Heart left ventricle (tissue), 16 donors: ENCODE results near the gene TJP2. TPM values are rescaled to one million over a fixed set of nuclear protein-coding genes. Genes with fewer than 3 reads are reported as not detected.

ENCODE experiments used
- ATAC-seq, 4 donors: fragments of 200-7000 bp; cut with Tn5 transposase; one replicate each; pipeline ENCODE4 v1.9.1; 2020 to 2022; ENCODE audit warnings: moderate library complexity in 4 of 4, mild to moderate bottlenecking in 3 of 4, moderate number of reproducible peaks in 1 of 4
- DNase-seq, 5 donors: peaks; one replicate each; pipeline ENCODE4 v3.0.0-alpha.2; 2020
- H3K27ac ChIP-seq, 12 donors: fragments of 200-600 bp; sonication (generic) in 4 of 12; one replicate each; pipeline versions ENCODE4 v1.5.0 to v1.8.0; 2016 to 2022; ENCODE audit warnings: mild to moderate bottlenecking in 2 of 12
- H3K27me3 ChIP-seq, 9 donors: fragments of 200-600 bp; sonication (generic) in 2 of 9; one replicate each; pipeline versions ENCODE4 v1.5.1 to v1.8.0; 2016 to 2022; ENCODE audit warnings: mild to moderate bottlenecking in 3 of 9
- H3K36me3 ChIP-seq, 9 donors: fragments of 200-600 bp; sonication (generic) in 2 of 9; one replicate each; pipeline versions ENCODE4 v1.5.0 to v1.8.0; 2018 to 2022; ENCODE audit warnings: mild to moderate bottlenecking in 2 of 9
- H3K4me1 ChIP-seq, 12 donors: fragments of 200-600 bp; sonication (generic) in 4 of 12; one replicate each; pipeline versions ENCODE4 v1.5.0 to v1.8.0; 2016 to 2022; ENCODE audit warnings: mild to moderate bottlenecking in 3 of 12
- H3K4me3 ChIP-seq, 12 donors: fragments of 200-600 bp; sonication (generic) in 4 of 12; one replicate each; pipeline versions ENCODE4 v1.5.0 to v1.8.0; 2017 to 2022; ENCODE audit warnings: mild to moderate bottlenecking in 9 of 12, moderate library complexity in 4 of 12
- H3K9me3 ChIP-seq, 12 donors: fragments of 200-600 bp; sonication (generic) in 4 of 12; one replicate each; pipeline versions ENCODE4 v1.5.0 to v1.8.0; 2016 to 2022; ENCODE audit warnings: mild to moderate bottlenecking in 1 of 12
- CTCF ChIP-seq, 12 donors: fragments of 200-600 bp; sonication (generic) in 4 of 12; IDR thresholded peaks; one replicate each; pipeline versions ENCODE4 v1.5.0 to v1.8.0; 2018 to 2022; ENCODE audit warnings: antibody characterized with exemption in 12 of 12, mild to moderate bottlenecking in 5 of 12
- POLR2A ChIP-seq, 2 donors: fragments of 450-650 bp; IDR thresholded peaks; one replicate each; pipeline ENCODE4 v1.6.1; 2017; ENCODE audit warnings: antibody characterized with exemption in 2 of 2, mild to moderate bottlenecking in 2 of 2, moderate library complexity in 2 of 2
- WGBS, 4 donors: extraction: QIAGEN DNeasy Blood & Tissue Kit in 2 of 4; methylation state at CpG; one replicate each; pipeline versions ENCODE4 v1.1.5 to v1.1.7; 2013 to 2018; 5-methylcytosine and 5-hydroxymethylcytosine counted together
- intact Hi-C, 10 donors: fragments of 100-400 bp; cut with DNase I; formaldehyde crosslinking; loops; one replicate each; pipeline versions ENCODE4 v1.11.1 to v1.14.2; 2022
- polyA plus RNA-seq, 2 donors: library from polyadenylated mRNA; stranded (reverse); fragments of 200-250 nt; gene quantifications; one replicate each; pipeline ENCODE4 v1.2.3, GENCODE V29; 2013
- total RNA-seq, 9 donors: library from RNA; depleted of rRNA in 2 of 9; stranded (reverse); fragments of >200 nt in 2 of 9; fragmentation: NEBNext Ultra II Directional in 3 of 9; extraction: Animal tissue kit (Norgen Biotek cat#: 25700) in 3 of 9; gene quantifications; one replicate each; pipeline versions ENCODE4 v1.1.0 to v1.2.4, GENCODE V29; 2016 to 2023
- donor health status: ischemic (EF 13 %, LVEDD 7.1; RV severe dilation, severe dysfunction).
- donor health status: healthy with polysubstance abuse.
- donor health status: DM: no; HTN: yes; CAD: no.
- donor health status: DM: no; HTN: no; CAD: no.
- donor health status: ischemic (EF 25% LVEDD 6.9; RV normal size, moderate dysfunction).
- donor health status: ischemic (EF 25% LVEDD 5.7; RV mildly dilated, moderate dysfunction).
- donor health status: healthy.
- donor health status: DM: yes; HTN: yes; CAD: no.
- donor health status: ischemic (EF 35%, LVEDD 5.7; RV mildly dilated, moderate dysfunction).
- donor health status: nonischemic (EF 11% LVEDD 7.7; RV severe dilation, severe dysfunction).
- donor health status: DM: yes; HTN: yes; CAD: no.
- donor health status: PGD.
- donor health status: ischemic (EF 29% LVEDD 5.4; RV normal size, mild dysfunction).
- donor health status: nonischemic (EF 23%, LVEDD 6.1; RV moderate dilation, normal function).

Gene TJP2
- total and polyA plus RNA-seq, 11 donors, result 29.1 to 139 (median 87.5) TPM

GRCh38 chr9:69137311-69137710 is 36.8 kb upstream of the TJP2 start:
- TF ChIP-seq CTCF (IDR thresholded peaks at IDR 0.05) (no peak), POLR2A (IDR thresholded peaks at IDR 0.05) (no peak)
- H3K27me3 ChIP-seq, result no peaks in the 10 kb centered on the region
- peaks cover 0 to 65% (median 21%) of the 10 kb centered on the region in 12 donors for H3K4me1 ChIP-seq
- peaks cover 0 to 2% (median 0%) of the 10 kb centered on the region in 9 donors for H3K36me3 ChIP-seq
- 93 to 97% (median 95%) methylated on average over 8 of the region's 8 CpGs for WGBS, 4 donors
- peak in 1 of 5 donors; percentile 9 for DNase-seq
- no peak overlapping the region for H3K4me3 ChIP-seq
- no peaks in the 10 kb centered on the region for H3K9me3 ChIP-seq
- intact Hi-C loops, result loop anchor here in 3 of 10 donors (5.0 to 10.0 kb wide), 3 partner anchors 53 to 65 kb away; no protein-coding TSS in a partner anchor
- ATAC-seq, result no peak
- peak overlapping the region in 5 of 12 donors; percentile 13 to 73 (median 54) for H3K27ac ChIP-seq

GRCh38 chr9:69139596-69139995 is 34.5 kb upstream of the TJP2 start:
- Histone ChIP-seq H3K4me1 (peaks cover 0 to 64% (median 20%) of the 10 kb centered on the region in 12 donors), H3K27ac (peak overlapping the region in 10 of 12 donors; percentile 18 to 73 (median 66)), H3K27me3 (no peaks in the 10 kb centered on the region), H3K9me3 (no peaks in the 10 kb centered on the region), H3K36me3 (peaks cover 0 to 2% (median 0%) of the 10 kb centered on the region in 9 donors), H3K4me3 (no peak overlapping the region)
- intact Hi-C loops, result loop anchor here in 3 of 10 donors (5.0 to 10.0 kb wide), 3 partner anchors 55 to 67 kb away; no protein-coding TSS in a partner anchor
- ATAC-seq (peak in 2 of 4 donors; percentile 13 to 21), DNase-seq (peak in 2 of 5 donors; percentile 14 to 22)
- no peak for TF ChIP-seq CTCF (IDR thresholded peaks at IDR 0.05)
- TF ChIP-seq POLR2A (IDR thresholded peaks at IDR 0.05), result no peak
- WGBS, 4 donors, result 72 to 90% (median 84%) methylated on average over 9 of the region's 9 CpGs

- DNase-seq (peak in 2 of 5 donors; percentile 17), ATAC-seq (peak; percentile 72 to 88 (median 78))
- H3K27me3 ChIP-seq, result no peaks in the 10 kb centered on the region
- 67 to 76% (median 72%) methylated on average over 4 to 5 of the region's 5 CpGs for WGBS, 4 donors
- intact Hi-C loops, result loop anchor here in 3 of 10 donors (5.0 to 10.0 kb wide), 3 partner anchors 37 to 65 kb away; no protein-coding TSS in a partner anchor
- H3K27ac ChIP-seq, result peak overlapping the region in 8 of 12 donors; percentile 24 to 73 (median 67)
- no peak overlapping the region for H3K4me3 ChIP-seq
- no peaks in the 10 kb centered on the region for H3K9me3 ChIP-seq
- TF ChIP-seq POLR2A (IDR thresholded peaks at IDR 0.05), result no peak
- TF ChIP-seq CTCF (IDR thresholded peaks at IDR 0.05), result no peak
- H3K4me1 ChIP-seq, result peaks cover 0 to 58% (median 20%) of the 10 kb centered on the region in 12 donors
- H3K36me3 ChIP-seq, result peaks cover 0 to 2% (median 0%) of the 10 kb centered on the region in 9 donors
Measured at GRCh38 chr9:69140123-69140735, 33.8 kb upstream of the TJP2 start.

GRCh38 chr9:69141851-69142250 is 32.2 kb upstream of the TJP2 start:
- Histone ChIP-seq H3K27me3 (no peaks in the 10 kb centered on the region), H3K4me1 (peaks cover 0 to 44% (median 20%) of the 10 kb centered on the region in 12 donors), H3K4me3 (no peak overlapping the region), H3K36me3 (peaks cover 0 to 2% (median 0%) of the 10 kb centered on the region in 9 donors), H3K27ac (peak overlapping the region in 9 of 12 donors; percentile 5 to 73 (median 48)), H3K9me3 (no peaks in the 10 kb centered on the region)
- DNase-seq (peak in 2 of 5 donors; percentile 6 to 7), ATAC-seq (no peak)
- 67 to 83% (median 72%) methylated on average over 5 of the region's 5 CpGs for WGBS, 4 donors
- TF ChIP-seq POLR2A (IDR thresholded peaks at IDR 0.05) (no peak), CTCF (IDR thresholded peaks at IDR 0.05) (no peak)
- intact Hi-C loops, result loop anchor here in 3 of 10 donors (5.0 to 10.0 kb wide), 3 partner anchors 35 to 67 kb away; no protein-coding TSS in a partner anchor
